ENCODE data around the gene OLIG1. TPM values are rescaled to one million over a fixed set of nuclear protein-coding genes. Genes with fewer than 3 reads are reported as not detected.

The OLIG1 gene
- total RNA-seq, 1 donor from 2014 or later, result not detected

- no peaks in the 10 kb centered on the region for H3K9me3 ChIP-seq (ENCODE audit: control insufficient read depth in 3 of 3, low read length in 3 of 3)
- no peak overlapping the region for H3K4me3 ChIP-seq (ENCODE audit: low read length in 3 of 3)
- H3K27me3 ChIP-seq (ENCODE audit: control insufficient read depth in 3 of 3, insufficient read depth in 3 of 3, low read length in 3 of 3), result peaks cover 75 to 92% (median 91%) of the 10 kb centered on the region in 3 donors
- no peak overlapping the region for H3K27ac ChIP-seq (ENCODE audit: low read depth, low read length)
- peaks cover 3 to 14% (median 10%) of the 10 kb centered on the region in 3 donors for H3K4me1 ChIP-seq (ENCODE audit: control insufficient read depth in 3 of 3, insufficient read depth in 3 of 3, low read length in 3 of 3)
- H3K9ac ChIP-seq (ENCODE audit: low read depth in 1 of 3, low read length in 3 of 3), result no peak overlapping the region
- H3K36me3 ChIP-seq (ENCODE audit: control insufficient read depth in 3 of 3, insufficient read depth in 3 of 3, low read length in 3 of 3), result no peaks in the 10 kb centered on the region
These were observed 39.3 kb upstream of the OLIG1 start for GRCh38 chr21:33030633-33031032.

GRCh38 chr21:33031152-33031911 lies 38.6 kb upstream of the OLIG1 start:
- Histone ChIP-seq H3K4me3 (ENCODE audit: low read length in 3 of 3) (no peak overlapping the region), H3K9ac (ENCODE audit: low read depth in 1 of 3, low read length in 3 of 3) (no peak overlapping the region), H3K27me3 (ENCODE audit: control insufficient read depth in 3 of 3, insufficient read depth in 3 of 3, low read length in 3 of 3) (peaks cover 68 to 89% (median 84%) of the 10 kb centered on the region in 3 donors), H3K27ac (ENCODE audit: low read depth, low read length) (no peak overlapping the region), H3K36me3 (ENCODE audit: control insufficient read depth in 3 of 3, insufficient read depth in 3 of 3, low read length in 3 of 3) (no peaks in the 10 kb centered on the region), H3K4me1 (ENCODE audit: control insufficient read depth in 3 of 3, insufficient read depth in 3 of 3, low read length in 3 of 3) (peaks cover 0 to 7% (median 5%) of the 10 kb centered on the region in 3 donors), H3K9me3 (ENCODE audit: control insufficient read depth in 3 of 3, low read length in 3 of 3) (no peaks in the 10 kb centered on the region)

- H3K9me3 ChIP-seq (ENCODE audit: control insufficient read depth in 3 of 3, low read length in 3 of 3), result no peaks in the 10 kb centered on the region
- no peak overlapping the region for H3K27ac ChIP-seq (ENCODE audit: low read depth, low read length)
- H3K36me3 ChIP-seq (ENCODE audit: control insufficient read depth in 3 of 3, insufficient read depth in 3 of 3, low read length in 3 of 3), result no peaks in the 10 kb centered on the region
- H3K4me3 ChIP-seq (ENCODE audit: low read length in 3 of 3), result no peak overlapping the region
- H3K27me3 ChIP-seq (ENCODE audit: control insufficient read depth in 3 of 3, insufficient read depth in 3 of 3, low read length in 3 of 3), result peaks cover 59 to 79% (median 72%) of the 10 kb centered on the region in 3 donors
- H3K4me1 ChIP-seq (ENCODE audit: control insufficient read depth in 3 of 3, insufficient read depth in 3 of 3, low read length in 3 of 3), result no peaks in the 10 kb centered on the region
- H3K9ac ChIP-seq (ENCODE audit: low read depth in 1 of 3, low read length in 3 of 3), result no peak overlapping the region
These were observed 37.4 kb upstream of the OLIG1 start for GRCh38 chr21:33032434-33033047.

- Histone ChIP-seq H3K9ac (ENCODE audit: low read depth in 1 of 3, low read length in 3 of 3) (no peak overlapping the region), H3K4me3 (ENCODE audit: low read length in 3 of 3) (no peak overlapping the region), H3K27me3 (ENCODE audit: control insufficient read depth in 3 of 3, insufficient read depth in 3 of 3, low read length in 3 of 3) (peaks cover 53 to 73% (median 64%) of the 10 kb centered on the region in 3 donors), H3K27ac (ENCODE audit: low read depth, low read length) (no peak overlapping the region), H3K36me3 (ENCODE audit: control insufficient read depth in 3 of 3, insufficient read depth in 3 of 3, low read length in 3 of 3) (no peaks in the 10 kb centered on the region), H3K9me3 (ENCODE audit: control insufficient read depth in 3 of 3, low read length in 3 of 3) (no peaks in the 10 kb centered on the region), H3K4me1 (ENCODE audit: control insufficient read depth in 3 of 3, insufficient read depth in 3 of 3, low read length in 3 of 3) (no peaks in the 10 kb centered on the region)
These were observed 36.6 kb upstream of the OLIG1 start for GRCh38 chr21:33033094-33033951.

GRCh38 chr21:33033961-33034413 lies 36.0 kb upstream of the OLIG1 start:
- Histone ChIP-seq H3K4me3 (ENCODE audit: low read length in 3 of 3) (no peak overlapping the region), H3K27me3 (ENCODE audit: control insufficient read depth in 3 of 3, insufficient read depth in 3 of 3, low read length in 3 of 3) (peaks cover 46 to 71% (median 58%) of the 10 kb centered on the region in 3 donors), H3K4me1 (ENCODE audit: control insufficient read depth in 3 of 3, insufficient read depth in 3 of 3, low read length in 3 of 3) (no peaks in the 10 kb centered on the region), H3K27ac (ENCODE audit: low read depth, low read length) (no peak overlapping the region), H3K9ac (ENCODE audit: low read depth in 1 of 3, low read length in 3 of 3) (no peak overlapping the region), H3K36me3 (ENCODE audit: control insufficient read depth in 3 of 3, insufficient read depth in 3 of 3, low read length in 3 of 3) (no peaks in the 10 kb centered on the region), H3K9me3 (ENCODE audit: control insufficient read depth in 3 of 3, low read length in 3 of 3) (no peaks in the 10 kb centered on the region)

- Histone ChIP-seq H3K36me3 (ENCODE audit: control insufficient read depth in 3 of 3, insufficient read depth in 3 of 3, low read length in 3 of 3) (no peaks in the 10 kb centered on the region), H3K9me3 (ENCODE audit: control insufficient read depth in 3 of 3, low read length in 3 of 3) (no peaks in the 10 kb centered on the region), H3K27me3 (ENCODE audit: control insufficient read depth in 3 of 3, insufficient read depth in 3 of 3, low read length in 3 of 3) (peaks cover 35 to 60% (median 46%) of the 10 kb centered on the region in 3 donors), H3K9ac (ENCODE audit: low read depth in 1 of 3, low read length in 3 of 3) (no peak overlapping the region), H3K27ac (ENCODE audit: low read depth, low read length) (no peak overlapping the region), H3K4me1 (ENCODE audit: control insufficient read depth in 3 of 3, insufficient read depth in 3 of 3, low read length in 3 of 3) (no peaks in the 10 kb centered on the region), H3K4me3 (ENCODE audit: low read length in 3 of 3) (no peak overlapping the region)
These were observed 34.8 kb upstream of the OLIG1 start for GRCh38 chr21:33035147-33035546.

GRCh38 chr21:33036430-33037162 lies 33.3 kb upstream of the OLIG1 start:
- no peak overlapping the region for H3K9ac ChIP-seq (ENCODE audit: low read depth in 1 of 3, low read length in 3 of 3)
- H3K4me1 ChIP-seq (ENCODE audit: control insufficient read depth in 3 of 3, insufficient read depth in 3 of 3, low read length in 3 of 3), result no peaks in the 10 kb centered on the region
- no peak overlapping the region for H3K4me3 ChIP-seq (ENCODE audit: low read length in 3 of 3)
- H3K27me3 ChIP-seq (ENCODE audit: control insufficient read depth in 3 of 3, insufficient read depth in 3 of 3, low read length in 3 of 3), result peaks cover 26 to 47% (median 37%) of the 10 kb centered on the region in 3 donors
- H3K36me3 ChIP-seq (ENCODE audit: control insufficient read depth in 3 of 3, insufficient read depth in 3 of 3, low read length in 3 of 3), result no peaks in the 10 kb centered on the region
- peaks cover 0 to 2% (median 0%) of the 10 kb centered on the region in 3 donors for H3K9me3 ChIP-seq (ENCODE audit: control insufficient read depth in 3 of 3, low read length in 3 of 3)
- no peak overlapping the region for H3K27ac ChIP-seq (ENCODE audit: low read depth, low read length)

- Histone ChIP-seq H3K4me1 (ENCODE audit: control insufficient read depth in 3 of 3, insufficient read depth in 3 of 3, low read length in 3 of 3) (no peaks in the 10 kb centered on the region), H3K27me3 (ENCODE audit: control insufficient read depth in 3 of 3, insufficient read depth in 3 of 3, low read length in 3 of 3) (peaks cover 22 to 41% (median 31%) of the 10 kb centered on the region in 3 donors), H3K27ac (ENCODE audit: low read depth, low read length) (no peak overlapping the region), H3K9me3 (ENCODE audit: control insufficient read depth in 3 of 3, low read length in 3 of 3) (peaks cover 0 to 2% (median 0%) of the 10 kb centered on the region in 3 donors), H3K9ac (ENCODE audit: low read depth in 1 of 3, low read length in 3 of 3) (no peak overlapping the region), H3K36me3 (ENCODE audit: control insufficient read depth in 3 of 3, insufficient read depth in 3 of 3, low read length in 3 of 3) (no peaks in the 10 kb centered on the region), H3K4me3 (ENCODE audit: low read length in 3 of 3) (no peak overlapping the region)
These were observed 32.4 kb upstream of the OLIG1 start for GRCh38 chr21:33037501-33037900.

- no peaks in the 10 kb centered on the region for H3K4me1 ChIP-seq (ENCODE audit: control insufficient read depth in 3 of 3, insufficient read depth in 3 of 3, low read length in 3 of 3)
- no peak overlapping the region for H3K27ac ChIP-seq (ENCODE audit: low read depth, low read length)
- no peaks in the 10 kb centered on the region for H3K36me3 ChIP-seq (ENCODE audit: control insufficient read depth in 3 of 3, insufficient read depth in 3 of 3, low read length in 3 of 3)
- no peak overlapping the region for H3K4me3 ChIP-seq (ENCODE audit: low read length in 3 of 3)
- H3K9ac ChIP-seq (ENCODE audit: low read depth in 1 of 3, low read length in 3 of 3), result no peak overlapping the region
- peaks cover 16 to 33% (median 23%) of the 10 kb centered on the region in 3 donors for H3K27me3 ChIP-seq (ENCODE audit: control insufficient read depth in 3 of 3, insufficient read depth in 3 of 3, low read length in 3 of 3)
- H3K9me3 ChIP-seq (ENCODE audit: control insufficient read depth in 3 of 3, low read length in 3 of 3), result peaks cover 0 to 2% (median 0%) of the 10 kb centered on the region in 3 donors
These were observed 30.4 kb upstream of the OLIG1 start for GRCh38 chr21:33039536-33039935.

Measured in skeletal muscle tissue (tissue), 4 donors.